Airway epithelial cell (primary cell): Measurements from ENCODE around the gene ADH6. TPM values are rescaled to one million over a fixed set of nuclear protein-coding genes. Genes with fewer than 3 reads are reported as not detected.

Experiments used
- total RNA-seq: library from RNA; depleted of rRNA; stranded (reverse); fragments of >200 nt; gene quantifications from 2 replicates; pipeline ENCODE4 v1.2.3, GENCODE V29; 2015

The ADH6 gene
- total RNA-seq: not detected in 2 replicates

DNA sequence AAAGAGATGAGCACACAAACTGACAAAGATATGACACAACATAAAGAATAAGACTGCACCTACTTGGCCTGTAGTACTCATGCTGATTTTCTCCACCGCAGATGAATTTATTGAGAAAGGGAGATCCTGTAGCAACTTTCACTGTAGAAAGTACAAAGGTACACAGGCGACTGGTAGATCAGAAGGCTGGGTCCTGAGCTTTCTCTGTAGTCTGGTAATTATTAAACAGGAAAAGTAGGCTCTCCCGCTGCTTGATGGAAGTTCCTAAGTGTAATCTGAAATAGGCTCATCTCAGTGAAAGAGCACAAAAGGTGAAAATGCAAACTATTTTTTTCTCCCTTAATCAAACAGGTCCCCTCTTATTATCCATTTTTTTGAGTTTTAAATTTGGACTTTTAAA is at the start of gene ADH6:
Gene ADH6 (minus strand): TSS at position 175 of the 400 bp plus-strand sequence. CDS start 94 bp downstream, at position 81.

Other genes with a start within 250 kb of the ADH6 start
- gene METAP1, start 223.5 kb downstream of the ADH6 start, total RNA-seq: 70.5 and 73.8 TPM in 2 replicates
- gene ADH5, start 130.5 kb downstream of the ADH6 start, total RNA-seq: 142 and 147 TPM in 2 replicates
- gene ADH4, start 74.9 kb downstream of the ADH6 start, total RNA-seq: 0.07 TPM in 1 of 2 replicates, not detected in the other
- not detected in 2 replicates for gene ADH1A, start 71.7 kb upstream of the ADH6 start, total RNA-seq
- not detected in 2 replicates for gene ADH1B, start 102.2 kb upstream of the ADH6 start, total RNA-seq
- not detected in 2 replicates for gene ADH1C, start 133.5 kb upstream of the ADH6 start, total RNA-seq
- gene ADH7, start 216.1 kb upstream of the ADH6 start, total RNA-seq: 13.6 and 14.7 TPM in 2 replicates